GM18511 (cell line): ENCODE data around the gene INHBB.

ENCODE experiments used
- ATAC-seq: cut with Tn5 transposase; IDR thresholded peaks from one replicate; pipeline ENCODE4 v1.9.1; 2021; ENCODE audit warnings: mild to moderate bottlenecking, moderate library complexity; ENCODE audit not compliant: unreplicated experiment

INHBB gene

DNA sequence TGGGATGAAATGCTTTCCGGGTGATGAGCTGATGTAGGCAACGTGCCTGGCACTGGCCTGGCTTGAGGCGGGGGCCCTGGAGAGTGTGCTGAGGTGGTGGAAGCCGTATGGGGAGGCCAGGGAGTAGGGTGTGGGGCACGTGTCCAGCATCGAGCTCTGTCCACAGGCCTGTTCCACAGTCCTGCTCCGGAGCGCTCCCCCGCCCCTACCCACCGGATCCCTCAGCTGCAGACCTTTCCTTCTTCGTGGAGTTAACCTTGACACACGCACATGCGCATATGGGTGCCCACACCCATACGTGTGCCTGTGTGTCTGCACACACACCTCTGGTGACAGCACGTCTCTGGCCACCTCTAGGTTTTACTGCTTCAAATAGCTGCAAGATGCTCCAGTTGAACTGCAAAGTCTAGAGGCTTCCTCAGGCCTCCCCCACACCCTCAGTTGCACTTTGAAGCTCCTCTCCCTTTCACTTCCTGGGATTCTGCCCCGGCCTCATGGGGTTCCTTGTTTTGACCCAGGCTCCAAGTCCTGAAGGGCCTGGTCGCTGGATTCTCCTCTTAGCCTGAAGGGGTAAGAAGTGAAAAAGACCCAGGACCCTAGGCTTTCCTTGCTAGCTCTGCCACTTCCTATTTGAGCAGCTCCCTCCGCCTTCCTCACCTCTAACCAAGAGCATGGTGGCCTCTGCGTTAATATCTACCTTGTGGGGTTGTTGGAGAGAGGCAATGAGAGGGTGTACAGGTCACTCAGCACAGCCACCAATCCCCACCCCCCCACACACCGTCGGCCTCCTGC lies 49.5 kb downstream of the INHBB start:
- no peak for ATAC-seq

DNA sequence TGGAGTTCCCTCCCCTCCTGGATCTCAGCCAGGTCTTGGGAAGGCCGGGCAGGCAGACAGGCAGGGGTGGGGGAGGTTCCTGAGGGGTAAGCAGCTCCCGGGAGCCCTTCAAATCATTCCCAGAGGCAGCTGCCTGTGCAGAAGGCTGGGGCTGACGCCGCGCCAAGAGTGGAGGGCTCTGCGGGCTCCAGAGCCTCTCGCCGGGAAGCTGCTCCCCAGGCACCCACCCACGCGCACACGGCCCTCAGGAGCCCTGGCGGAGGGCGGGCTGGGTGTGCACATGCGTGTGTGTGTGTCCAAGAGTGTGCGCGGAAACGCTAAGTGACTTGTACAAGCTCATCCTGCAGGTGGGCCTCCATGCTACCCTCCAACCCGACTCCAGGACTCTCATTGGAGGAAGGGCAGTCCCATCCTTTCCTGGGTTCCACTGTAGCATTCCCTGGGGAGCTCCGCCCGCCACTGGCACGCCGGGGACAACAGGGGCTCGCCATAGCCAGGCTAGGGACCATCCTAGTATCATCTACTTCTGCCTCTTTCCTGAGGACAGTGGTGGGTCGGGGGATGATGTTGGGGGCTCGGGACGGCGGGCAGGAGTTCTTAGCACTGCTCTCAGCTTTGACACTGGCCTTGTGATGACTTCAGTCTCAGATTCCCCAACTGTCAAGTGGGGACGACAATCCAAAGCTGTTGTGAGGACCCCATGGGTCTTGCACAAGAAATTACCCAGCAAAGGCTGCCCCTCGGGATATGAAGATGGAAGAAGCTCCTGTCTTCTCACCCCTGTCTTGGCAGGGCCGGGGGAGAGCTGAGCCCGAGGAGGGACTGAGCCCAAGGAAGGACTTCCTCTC lies 50.3 kb downstream of the INHBB start:
- ATAC-seq: no peak

DNA sequence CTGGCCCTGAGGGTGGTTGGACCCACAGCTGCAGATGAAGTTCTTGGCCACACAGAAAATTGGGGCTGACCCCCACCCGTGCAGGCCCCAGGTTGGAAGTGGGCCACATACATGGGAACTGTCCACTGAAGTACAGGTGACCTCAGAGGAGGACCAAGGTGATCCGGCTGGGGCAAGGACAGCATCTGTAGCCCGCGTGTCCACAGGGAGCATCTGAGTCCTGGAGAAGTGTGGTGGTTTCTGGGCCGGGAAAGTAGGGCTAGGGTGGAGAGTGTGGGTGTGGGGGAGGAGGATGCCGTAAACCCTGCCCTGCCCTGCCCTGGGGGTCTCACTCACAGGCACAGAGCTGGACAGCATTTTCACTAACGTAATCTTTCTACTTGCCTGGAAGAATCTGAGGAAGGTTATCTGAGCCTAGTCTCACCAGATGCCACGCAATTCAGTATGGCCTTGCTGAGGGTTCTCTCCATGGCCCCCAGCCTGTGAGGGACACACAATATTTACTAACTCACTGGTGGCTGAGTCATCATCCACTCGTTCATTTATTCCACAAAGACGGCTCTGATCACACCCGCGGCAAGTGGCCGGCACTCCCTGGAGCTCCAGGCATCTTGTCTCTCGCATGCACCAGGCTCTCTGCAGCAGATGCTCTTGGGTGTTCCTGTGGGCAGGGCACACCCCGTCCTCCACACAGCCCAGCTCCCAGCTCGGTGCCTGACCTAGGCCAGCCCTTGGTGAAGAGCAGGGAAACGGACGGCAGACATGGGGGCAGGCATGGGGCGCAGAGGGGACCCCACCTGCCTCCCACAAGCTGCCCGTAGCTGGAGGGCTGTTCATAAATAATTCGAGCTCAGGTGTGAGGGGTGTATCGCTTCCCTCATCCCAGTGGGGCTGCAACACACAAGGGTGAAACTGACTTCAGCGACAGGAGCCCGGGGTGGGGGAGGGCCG lies 51.2 kb downstream of the INHBB start:
- no peak for ATAC-seq

DNA sequence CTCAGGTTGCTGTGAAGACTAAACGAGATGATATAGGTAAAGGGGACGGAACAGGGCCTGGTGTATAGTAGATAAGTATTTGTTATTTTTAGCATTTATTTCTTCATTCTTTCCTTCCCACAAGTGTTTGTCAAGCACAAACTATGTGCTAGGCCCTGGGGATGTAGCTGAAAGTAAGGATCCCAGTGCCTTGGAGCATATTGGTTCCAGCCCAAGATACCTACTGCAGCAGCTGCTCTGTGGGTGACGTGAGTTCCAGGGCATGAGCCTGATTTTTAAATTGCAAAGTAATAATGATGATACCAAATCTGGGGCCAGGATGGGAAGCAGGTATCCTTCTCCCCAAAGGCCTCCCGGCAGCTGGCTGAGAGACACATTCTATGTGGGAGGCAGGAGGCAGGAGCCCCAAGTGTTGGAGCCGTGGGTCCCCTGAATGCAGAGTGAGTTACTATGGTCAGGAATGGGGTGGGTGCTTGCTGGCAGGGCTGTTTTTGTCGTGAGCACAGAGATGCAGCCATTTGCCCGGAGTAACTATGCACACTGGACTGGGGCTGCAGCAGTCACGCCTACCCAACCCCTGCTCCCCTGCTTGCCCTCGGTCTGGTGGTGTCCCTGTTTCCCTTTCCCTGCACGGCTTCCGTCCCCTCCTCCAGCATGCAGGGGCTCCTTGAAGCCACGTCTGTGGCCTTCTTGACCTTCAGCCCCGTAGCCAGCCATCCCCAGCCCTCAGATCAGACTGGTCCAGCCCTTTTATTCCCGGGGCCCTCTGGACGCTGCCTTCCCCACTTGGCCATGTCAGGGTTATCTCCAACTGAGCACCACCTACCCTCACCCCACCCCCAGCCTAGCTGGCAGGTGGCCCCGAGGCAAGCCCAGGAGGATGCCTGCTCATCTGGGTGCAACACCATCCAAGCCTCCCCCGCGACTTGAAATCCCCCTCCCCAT lies 52.4 kb downstream of the INHBB start:
- no peak for ATAC-seq

DNA sequence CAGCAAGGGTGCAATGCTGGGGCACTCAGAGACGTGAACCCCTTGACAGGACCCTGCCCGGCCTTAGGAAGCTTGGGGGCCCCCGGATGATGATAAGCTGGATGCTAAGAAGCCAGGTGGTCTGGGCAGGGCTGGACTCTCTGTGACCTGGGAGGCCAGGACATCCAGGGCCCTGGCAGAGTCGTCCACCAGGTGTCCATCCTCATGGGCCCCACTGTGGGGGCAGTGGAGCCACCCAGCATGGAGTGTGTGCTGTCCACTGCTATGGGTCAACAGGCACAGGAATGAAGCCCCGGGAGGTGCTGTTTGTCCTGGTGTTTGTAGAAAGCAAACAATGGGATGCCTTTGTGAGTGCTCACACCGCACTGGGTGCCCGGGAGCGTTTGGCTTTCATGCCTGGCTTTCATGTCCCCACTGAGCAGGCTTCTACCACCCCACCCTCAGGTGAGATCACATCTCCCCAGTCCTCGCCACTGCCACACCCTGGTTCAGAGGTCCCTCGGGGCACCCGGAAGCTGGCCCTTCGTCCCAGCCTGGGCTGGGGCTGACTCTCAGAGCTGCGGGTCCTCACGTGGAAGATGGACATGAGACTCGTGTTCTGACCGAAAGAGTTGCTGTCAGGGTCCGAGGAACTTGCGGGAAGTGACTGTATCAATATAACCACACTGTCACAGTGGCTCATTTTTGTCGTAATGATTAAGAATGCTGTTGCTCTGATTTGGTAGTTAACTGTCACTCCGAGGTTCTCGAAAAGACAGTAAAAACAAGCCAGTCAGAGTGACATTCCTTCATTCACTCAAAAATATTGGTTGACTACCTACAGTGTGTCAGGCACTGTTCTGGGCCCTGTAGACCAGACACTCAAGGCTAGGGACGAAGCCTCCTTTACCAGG lies 53.3 kb downstream of the INHBB start:
- no peak for ATAC-seq

DNA sequence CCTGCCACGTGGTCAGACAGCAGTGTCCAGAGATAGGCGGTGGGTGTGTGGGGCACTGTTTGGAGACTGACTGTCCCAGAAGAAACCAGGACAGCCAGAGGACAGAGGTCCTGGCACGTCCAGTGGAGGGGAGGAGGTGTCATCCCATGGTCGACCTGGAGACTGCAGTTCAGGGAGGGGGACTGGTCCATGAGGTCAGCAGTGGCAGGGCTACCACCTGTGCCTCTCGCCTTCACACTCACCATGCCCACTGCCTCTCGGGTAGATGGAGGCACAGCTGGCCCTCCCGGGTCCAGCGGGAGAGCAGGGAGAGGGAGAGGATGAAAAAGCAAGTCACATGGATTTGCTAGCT lies 53.9 kb downstream of the INHBB start:
- ATAC-seq: no peak

DNA sequence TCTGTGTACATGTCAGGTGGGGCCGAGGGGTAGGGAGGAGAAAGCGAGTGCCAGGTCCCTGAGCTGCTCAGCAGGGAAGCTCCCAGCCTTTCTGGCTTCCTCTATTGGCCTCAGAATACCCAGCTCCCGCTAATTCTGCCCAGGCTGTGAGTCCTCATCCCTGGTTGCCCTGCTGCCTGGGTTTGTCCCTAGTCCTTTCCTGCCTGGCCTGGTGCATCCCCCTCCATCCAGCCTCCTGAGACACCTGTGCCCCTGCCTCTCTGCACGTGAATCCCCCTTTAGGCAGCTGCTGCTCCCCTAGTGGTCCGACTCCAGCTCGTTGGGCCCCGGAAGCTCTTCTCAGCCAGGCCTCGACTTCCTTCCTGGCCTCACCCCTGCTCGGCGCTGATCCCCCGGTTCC lies 54.6 kb downstream of the INHBB start:
- ATAC-seq: no peak
